Measurements from ENCODE around the gene ZNF330.

- TF ChIP-seq CTCF (IDR thresholded peaks at IDR 0.05 in 2 of 3, conservative IDR thresholded peaks at IDR 0.05 in 1 of 3; ENCODE audit: control insufficient read depth in 2 of 3, extremely low read depth in 1 of 3, insufficient read depth in 1 of 3, low read depth in 3 of 3, low read length in 3 of 3): no peak
- TF ChIP-seq KDM1A (IDR thresholded peaks at IDR 0.05; ENCODE audit: borderline replicate concordance): no peak
- no peak for TF ChIP-seq CBX5 (IDR thresholded peaks at IDR 0.05; ENCODE audit: low read depth)
- TF ChIP-seq MYB (IDR thresholded peaks at IDR 0.05; ENCODE audit: borderline replicate concordance, low read depth, low read length): no peak
- no peak for TF ChIP-seq SP1 (IDR thresholded peaks at IDR 0.05; ENCODE audit: low read depth, low read length)
These were observed 55.1 kb downstream of the ZNF330 start for GRCh38 chr4:141275834-141276233.

All from GM12878 (cell line).